Measurements from ENCODE around the gene TMEM229A.
"Not testable (repeated sequence)": the region's sequence is repeated elsewhere in the genome, so short reads cannot be mapped to it uniquely, and the experiment has no call there.

Gene TMEM229A

DNA sequence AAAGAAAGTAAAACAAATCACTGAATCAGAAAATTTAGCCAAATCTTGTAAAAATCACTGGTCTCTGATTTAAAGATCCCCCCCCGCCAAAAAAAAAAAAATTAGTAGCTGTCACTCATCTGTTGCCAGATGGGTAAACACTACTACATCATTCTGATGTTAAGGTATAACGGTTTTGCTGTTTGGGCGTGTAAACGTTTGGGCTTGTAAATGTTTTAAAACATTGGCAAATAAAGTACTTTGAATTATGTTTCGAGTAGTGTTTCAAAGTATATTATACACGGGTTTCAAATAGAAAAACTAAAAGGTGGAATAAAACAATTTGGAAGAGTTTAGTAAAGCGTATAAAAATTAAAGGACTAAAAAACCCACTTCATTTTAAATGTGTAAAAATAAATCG, 1.5 kb downstream of the TMEM229A start:
- FAIRE-seq = no peak

DNA sequence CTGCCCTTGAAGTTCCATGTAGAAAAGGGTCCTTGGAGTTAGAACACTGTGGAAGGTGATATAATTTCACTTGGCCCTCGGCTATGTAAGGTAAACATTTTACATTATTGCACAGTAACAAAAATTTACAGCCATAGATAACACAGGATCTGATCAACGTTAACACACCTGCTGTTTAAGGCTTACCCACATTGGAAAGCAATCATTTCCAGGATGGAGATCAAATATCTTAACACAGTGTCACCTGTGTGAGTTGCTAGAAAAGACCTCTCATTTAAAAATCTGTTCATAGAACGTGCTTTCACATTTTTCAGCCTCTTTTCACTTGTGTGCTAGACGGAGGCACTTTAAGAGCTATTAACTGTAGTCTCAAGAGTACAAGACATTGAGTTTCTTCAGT, 1.9 kb downstream of the TMEM229A start:
- FAIRE-seq = no peak

DNA sequence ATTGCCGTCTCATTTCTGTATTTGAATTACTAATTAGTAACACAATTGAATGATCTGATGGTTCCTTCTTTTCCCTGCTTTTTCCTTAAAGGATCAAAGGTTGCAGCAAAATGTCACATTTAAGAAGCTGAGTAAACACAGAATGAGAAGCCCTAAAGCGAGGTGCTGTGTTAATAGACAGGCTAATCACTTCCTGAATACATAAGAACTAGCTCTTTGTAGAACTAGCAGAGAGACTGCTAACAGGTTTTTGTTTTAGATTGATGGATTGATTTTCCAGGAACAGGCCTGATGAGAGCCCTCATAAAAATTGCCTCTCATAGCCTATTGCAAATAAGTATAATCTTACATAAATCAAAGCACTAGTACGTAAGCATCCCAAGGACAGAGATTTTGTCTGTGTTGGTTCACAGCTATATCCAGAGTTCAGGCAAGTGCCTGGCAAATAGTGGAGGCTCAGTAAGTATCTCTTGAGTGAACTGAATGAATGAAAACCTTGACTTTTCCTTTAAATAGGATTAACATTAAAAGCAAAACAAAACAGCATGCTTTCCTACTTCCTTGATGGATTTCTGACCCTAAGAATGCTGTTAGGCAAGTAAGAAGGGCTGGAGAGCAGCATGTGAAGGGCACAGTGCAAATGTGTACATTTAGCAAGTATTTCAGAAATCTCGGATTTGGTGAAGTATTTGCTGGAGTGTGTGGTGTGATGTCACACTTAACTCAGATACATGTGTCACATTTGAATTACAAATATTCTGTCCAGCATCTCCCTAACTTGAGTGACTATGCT, 3.3 kb downstream of the TMEM229A start:
- FAIRE-seq = no peak

DNA sequence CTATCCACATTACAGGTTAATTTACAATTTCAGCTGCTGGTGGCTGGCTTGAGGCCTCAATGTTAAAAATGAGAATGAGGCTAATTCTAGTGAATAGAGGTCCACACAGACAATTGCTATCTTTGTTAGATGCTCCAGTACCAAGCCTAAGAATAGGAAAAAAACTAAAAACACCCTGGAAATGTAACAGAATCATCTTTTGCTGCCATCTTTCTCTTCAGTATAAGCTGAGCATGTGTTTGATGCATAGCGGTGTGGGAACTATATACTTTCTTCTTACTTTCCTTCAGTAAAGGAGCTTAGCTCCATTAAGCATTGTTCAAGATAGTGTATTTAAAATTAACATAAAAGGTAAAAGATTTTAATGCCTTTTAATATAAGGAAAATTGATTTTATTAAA, 5.6 kb downstream of the TMEM229A start:
- no peak for FAIRE-seq

DNA sequence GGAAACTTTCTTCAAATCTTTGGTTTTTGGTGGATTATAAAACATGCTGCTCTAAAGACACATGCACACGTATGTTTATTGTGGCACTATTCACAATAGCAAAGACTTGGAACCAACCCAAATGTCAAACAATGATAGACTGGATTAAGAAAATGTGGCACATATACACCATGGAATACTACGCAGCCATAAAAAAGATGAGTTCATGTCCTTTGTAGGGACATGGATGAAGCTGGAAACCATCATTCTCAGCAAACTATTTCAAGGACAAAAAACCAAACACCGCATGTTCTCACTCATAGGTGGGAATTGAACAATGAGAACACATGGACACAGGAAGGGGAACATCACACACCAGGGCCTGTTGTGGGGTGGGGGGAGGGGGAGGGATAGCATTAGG, 8.5 kb downstream of the TMEM229A start:
- FAIRE-seq = not testable (repeated sequence)

DNA sequence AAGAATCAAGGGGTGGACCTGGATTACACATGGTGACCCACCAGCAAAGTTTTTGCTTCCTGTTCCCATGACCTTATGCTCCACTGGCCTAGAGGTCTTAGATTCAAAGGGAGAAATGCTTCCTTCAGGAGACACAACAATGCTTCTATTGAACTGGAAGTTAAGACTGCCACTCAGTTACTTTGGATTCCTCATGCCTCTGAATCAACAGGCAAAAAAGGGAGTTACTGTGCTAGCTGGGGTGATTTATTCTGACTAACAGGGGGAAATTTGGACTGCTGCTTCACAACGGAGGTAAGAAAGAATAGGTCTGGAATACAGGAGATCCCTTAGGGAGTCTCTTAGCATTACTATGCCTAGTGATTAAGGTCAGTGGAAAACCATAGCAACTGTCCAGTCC, 10.3 kb downstream of the TMEM229A start:
- FAIRE-seq = no peak

DNA sequence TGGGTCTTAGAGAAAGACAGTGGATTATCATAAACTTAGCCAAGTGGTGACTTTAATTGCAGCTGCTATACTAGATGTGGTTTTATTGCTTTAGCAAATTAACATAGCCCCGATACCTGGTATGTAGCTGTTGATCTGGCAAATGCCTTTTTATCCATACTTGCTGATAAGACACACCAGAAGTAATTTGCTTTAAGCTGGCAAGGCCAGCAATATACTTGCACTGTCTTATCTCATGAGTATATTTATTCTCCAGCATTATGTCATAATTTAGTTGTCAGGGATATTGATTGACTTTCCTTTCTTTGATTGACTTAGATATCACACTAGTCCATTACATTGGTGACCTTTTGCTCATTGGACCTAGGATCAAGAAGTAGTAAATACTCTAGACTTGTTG, 12.8 kb downstream of the TMEM229A start:
- FAIRE-seq = no peak

DNA sequence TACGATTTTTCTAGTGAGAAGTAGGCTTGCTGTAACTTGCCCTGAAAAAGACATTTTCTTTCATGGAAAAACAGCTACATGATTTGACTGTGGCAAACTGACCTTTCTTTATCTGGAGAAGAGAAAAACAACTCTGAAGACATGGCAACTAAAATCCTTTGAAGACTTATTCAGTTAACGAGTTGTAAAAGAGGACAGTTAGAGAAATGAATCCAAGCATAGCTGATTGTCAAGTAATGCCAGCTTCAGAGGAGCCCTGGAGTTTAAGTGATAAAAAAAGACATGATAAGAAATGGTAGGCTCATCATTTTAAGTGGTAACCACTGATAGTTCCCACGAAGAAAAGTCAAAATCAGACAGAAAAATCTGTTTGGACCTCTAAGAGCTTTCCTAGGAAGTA, 19.6 kb downstream of the TMEM229A start:
- FAIRE-seq = no peak

DNA sequence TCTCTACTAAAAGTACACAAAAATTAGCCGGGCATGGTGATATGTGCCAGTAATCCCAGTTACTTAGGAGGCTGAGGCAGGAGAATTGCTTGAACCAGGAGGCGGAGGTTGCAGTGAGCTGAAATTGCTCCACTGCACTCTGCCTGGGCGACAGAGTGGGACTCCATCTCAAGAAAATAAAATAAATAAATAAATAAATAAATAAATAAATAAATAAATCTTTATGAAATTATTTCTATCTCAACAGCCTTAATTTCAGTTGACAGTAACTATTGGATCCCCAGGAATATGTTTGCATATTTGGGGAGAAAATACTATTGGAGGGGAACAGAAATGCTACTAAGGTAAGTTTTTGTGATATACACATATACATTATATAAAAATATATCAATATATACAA, 20.0 kb downstream of the TMEM229A start:
- FAIRE-seq = no peak

DNA sequence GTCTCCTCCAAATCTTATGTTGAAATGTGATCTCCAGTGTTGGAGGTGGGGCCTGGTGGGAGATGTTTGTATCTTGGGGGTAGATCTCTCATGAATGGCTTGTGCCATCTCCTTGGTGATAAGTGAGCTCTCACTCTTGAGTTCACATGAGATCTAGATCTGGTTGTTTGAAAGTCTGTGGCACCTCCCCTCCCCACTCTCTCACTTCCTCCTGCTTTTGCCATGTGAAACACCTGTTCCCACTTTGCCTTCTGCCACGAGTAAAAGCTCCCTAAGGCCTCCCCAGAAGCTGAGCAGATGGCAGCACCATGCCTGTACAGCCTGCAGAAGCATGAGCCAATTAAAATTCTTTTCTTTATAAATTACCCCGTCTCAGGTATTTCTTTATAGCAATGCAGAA, 23.5 kb downstream of the TMEM229A start:
- no peak for FAIRE-seq

DNA sequence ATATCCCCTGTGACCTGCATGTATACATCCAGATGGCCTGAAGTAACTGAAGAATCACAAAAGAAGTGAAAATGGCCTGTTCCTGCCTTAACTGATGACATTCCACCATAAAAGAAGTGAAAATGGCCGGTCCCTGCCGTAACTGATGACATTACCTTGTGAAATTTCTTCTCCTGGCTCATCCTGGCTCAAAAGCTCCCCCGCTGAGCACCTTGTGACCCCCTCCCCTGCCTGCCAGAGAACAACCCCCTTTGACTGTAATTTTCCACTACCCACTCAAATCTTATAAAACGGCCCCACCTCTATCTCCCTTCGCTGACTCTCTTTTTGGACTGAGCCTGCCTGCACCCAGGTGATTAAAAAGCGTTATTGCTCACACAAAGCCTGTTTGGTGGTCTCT, 24.6 kb downstream of the TMEM229A start:
- not testable (repeated sequence) for FAIRE-seq

DNA sequence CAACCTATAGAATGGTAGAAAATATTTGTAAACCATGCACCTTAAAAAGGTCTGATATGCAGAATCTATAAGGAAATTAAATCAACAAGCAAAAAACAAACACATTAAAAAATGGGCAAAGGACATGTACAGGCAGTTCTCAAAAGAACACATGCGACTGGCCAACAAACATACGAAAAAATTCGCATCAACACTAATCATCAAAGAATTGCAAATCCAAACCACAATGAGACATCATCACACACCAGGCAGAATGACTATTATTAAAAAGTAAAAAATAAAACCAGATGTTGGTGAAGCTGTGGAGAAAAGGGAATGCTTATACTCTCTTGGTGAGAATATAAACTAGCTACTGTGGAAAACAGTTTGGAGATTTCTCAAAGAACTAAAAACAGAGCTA, 33.2 kb downstream of the TMEM229A start:
- no peak for FAIRE-seq

DNA sequence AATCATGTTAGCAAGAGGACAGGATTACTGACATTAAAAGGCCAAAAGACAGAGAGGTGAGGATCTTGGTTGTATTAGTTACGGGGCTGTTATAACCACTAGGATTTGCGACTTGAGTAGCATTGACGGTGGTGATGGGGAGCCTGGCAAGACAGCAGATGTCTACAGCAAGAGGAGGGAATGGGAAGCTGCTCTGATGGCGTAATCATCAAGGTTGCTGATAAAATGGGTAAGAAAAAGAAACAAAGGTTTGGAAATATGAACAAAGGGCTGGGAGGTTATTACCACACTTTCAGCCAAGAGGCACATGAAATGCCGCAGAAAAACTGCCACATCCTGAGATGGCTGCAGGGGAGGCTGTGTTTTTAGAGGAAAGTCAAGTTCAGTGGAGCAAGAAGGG, 33.9 kb downstream of the TMEM229A start:
- no peak for FAIRE-seq

DNA sequence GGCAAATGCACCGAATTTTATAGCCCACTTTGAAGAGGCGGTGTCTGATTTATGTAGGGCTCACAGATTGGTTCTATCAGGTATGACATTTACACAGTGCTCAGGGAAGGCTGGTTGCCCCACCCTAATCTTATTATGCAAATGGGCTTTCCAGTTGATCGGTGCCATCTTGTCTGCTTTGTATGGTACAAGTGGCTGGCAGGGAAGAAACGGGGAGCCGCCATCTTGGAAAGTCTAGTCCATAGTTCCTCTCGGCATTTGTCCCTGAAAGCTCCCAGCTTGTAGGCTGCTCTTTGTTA, 36.6 kb downstream of the TMEM229A start:
- no peak for FAIRE-seq

DNA sequence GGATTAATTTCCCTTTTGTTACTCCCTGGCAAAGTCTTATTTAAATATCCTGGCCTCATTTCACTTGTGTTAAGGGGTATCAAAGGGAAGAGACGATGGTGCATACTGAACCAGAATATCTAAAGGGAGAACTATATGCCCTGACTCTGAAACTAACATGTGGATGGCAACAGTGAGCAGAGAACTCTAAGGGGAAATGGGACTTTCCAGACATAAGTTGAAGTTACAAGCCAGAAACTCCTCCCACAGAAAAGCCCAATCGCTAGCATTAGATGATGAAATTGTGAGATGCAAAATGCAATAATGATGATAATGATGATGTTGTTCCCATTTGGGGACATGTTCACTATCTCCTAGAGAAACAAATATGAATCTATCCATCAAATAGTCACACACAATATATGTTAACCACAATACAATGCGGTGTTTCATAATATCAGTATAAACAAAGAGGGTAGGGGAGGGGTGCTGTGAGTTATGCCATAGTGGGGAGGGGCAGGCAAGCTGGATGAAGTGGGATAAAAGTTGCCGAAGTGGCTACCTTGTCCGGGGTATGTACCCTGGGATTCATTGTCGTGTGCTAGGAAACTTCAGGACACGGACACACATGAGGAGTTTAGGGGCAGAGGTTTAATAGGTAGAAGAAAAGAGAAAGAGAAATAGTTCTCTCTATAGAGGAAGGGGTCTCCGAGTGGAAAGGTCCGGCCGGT, 37.1 kb downstream of the TMEM229A start:
- no peak for FAIRE-seq

DNA sequence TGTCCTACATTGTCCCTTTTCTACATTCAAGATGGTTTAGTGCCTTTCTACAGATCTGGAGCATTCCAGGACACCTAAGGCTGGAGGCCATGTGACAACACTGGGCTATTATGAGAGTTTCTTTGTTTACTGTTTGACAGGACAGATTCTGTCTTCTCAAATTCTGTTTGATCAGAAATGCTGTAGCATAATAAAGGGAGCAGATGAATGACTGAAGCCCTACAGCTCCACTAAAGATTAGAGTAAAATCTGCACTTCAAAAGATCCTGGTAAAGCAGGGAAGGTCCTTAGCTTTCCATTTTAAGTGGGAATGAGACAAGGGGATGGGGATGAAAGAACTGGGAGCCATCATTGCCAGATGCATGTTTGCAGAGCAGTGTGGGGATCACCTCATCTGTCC, 38.4 kb downstream of the TMEM229A start:
- no peak for FAIRE-seq

DNA sequence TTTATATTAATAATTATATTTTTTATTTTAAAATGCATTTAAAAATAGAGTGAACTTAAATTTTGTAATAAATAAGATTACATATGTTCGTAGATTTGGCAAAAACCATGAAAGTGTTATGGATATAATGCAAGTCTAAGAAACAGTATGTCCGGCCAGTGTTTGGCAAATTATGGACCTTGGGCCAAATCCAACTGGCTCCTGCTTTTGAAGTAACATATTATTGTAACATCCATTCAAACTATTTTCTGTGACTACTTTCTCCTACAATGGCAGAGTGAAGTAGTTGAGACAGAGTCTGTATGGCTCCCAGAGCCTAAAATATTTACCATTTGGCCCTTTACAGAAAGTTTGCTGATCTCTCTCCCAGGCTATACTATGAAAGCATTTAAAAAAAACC, 38.9 kb downstream of the TMEM229A start:
- no peak for FAIRE-seq

DNA sequence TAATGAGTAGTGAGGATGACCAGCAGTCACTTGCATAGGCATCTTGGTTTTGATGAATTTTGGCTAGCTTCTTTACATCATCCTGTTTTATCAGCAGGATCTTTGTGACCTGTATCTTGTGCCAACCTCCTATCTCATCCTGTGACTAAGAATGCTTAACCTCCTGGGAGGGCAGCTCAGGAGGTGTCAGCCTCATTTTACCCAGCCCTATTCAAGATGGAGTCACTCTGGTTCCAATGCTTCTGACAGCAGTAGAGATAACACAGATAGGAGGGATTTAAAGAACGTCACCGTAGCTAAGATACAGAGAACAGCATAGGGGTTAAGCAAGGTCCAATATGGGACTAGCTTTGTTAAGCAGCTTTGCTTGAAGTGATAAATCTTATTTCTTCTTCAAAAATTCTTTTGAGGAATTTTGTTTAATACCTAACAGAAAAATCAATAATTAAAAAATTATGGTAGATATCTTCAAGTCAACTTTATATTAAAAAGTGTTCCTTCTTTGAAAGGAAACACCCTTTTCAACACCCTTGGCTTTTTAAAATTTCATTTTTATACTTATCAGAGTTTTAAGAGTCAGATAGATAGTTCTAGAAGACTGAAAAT, 39.9 kb downstream of the TMEM229A start:
- no peak for FAIRE-seq

DNA sequence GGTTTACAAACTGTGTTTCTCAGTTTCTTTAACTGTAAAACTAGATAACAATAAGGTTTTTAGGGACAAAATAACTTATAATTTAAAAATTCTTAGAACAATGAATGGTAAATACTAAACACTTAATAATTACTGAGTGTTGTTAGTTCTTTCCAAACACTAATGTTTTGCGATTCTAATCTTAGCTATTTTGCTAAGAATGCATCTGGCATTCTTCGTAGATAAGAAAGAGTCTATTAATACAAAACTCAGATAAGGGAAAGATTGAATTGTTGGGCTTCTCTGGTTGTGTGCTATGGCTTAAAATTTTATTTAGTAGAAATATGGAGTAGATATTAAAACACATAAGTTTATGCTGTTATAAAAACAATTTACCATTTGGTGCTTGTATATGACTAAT, 45.4 kb downstream of the TMEM229A start:
- FAIRE-seq = no peak

Measured in A204.1 (cell line).